NCI-H187 treated with DMSO at 0.1 percent for 48 hours (cell line): ENCODE data around the gene SPTLC2.

Experiments used
- DNase-seq: peaks from one replicate; lab custom pipeline; 2025; lab: John Stamatoyannopoulos, UW

The SPTLC2 gene

GRCh38 chr14:77505031-77505430 lies 111.4 kb downstream of the SPTLC2 start:
- DNase-seq: no peak

- DNase-seq: no peak
Measured at GRCh38 chr14:77503138-77503537, 113.3 kb downstream of the SPTLC2 start.

- DNase-seq: no peak
Measured at GRCh38 chr14:77502109-77502782, 114.2 kb downstream of the SPTLC2 start.

- DNase-seq: no peak
Measured at GRCh38 chr14:77498984-77499527, 117.4 kb downstream of the SPTLC2 start.

- no peak for DNase-seq
Measured at GRCh38 chr14:77498120-77498979, 118.1 kb downstream of the SPTLC2 start, which contains the start of gene ISM2. TSS of gene ISM2 (minus strand) at chr14:77498816. CDS start at chr14:77498793, 23 bp downstream.

GRCh38 chr14:77495334-77495733 lies 121.1 kb downstream of the SPTLC2 start:
- no peak for DNase-seq

- DNase-seq: no peak
Measured at GRCh38 chr14:77491056-77491455, 125.4 kb downstream of the SPTLC2 start.

- no peak for DNase-seq
Measured at GRCh38 chr14:77490347-77490986, 126.0 kb downstream of the SPTLC2 start.

- DNase-seq: no peak
Measured at GRCh38 chr14:77489041-77489440, 127.4 kb downstream of the SPTLC2 start.

- DNase-seq: no peak
Measured at GRCh38 chr14:77488558-77488957, 127.9 kb downstream of the SPTLC2 start.

GRCh38 chr14:77485901-77486678 lies 130.3 kb downstream of the SPTLC2 start:
- DNase-seq: no peak

- no peak for DNase-seq
Measured at GRCh38 chr14:77485256-77485655, 131.2 kb downstream of the SPTLC2 start.

- no peak for DNase-seq
Measured at GRCh38 chr14:77482422-77482821, 134.0 kb downstream of the SPTLC2 start.

GRCh38 chr14:77478796-77479195 lies 137.6 kb downstream of the SPTLC2 start:
- DNase-seq: no peak

- DNase-seq: no peak
Measured at GRCh38 chr14:77478029-77478428, 138.4 kb downstream of the SPTLC2 start.

GRCh38 chr14:77475432-77476115 lies 140.9 kb downstream of the SPTLC2 start:
- DNase-seq: no peak

GRCh38 chr14:77474479-77475177 lies 141.8 kb downstream of the SPTLC2 start:
- DNase-seq: no peak

- DNase-seq: no peak
Measured at GRCh38 chr14:77473921-77474320, 142.5 kb downstream of the SPTLC2 start.

GRCh38 chr14:77470224-77470870 lies 146.1 kb downstream of the SPTLC2 start:
- no peak for DNase-seq

GRCh38 chr14:77469539-77469938 lies 146.9 kb downstream of the SPTLC2 start:
- no peak for DNase-seq
